GM21825 (cell line): ENCODE measurements around the gene HTR2B.
"Not testable (repeated sequence)": the region's sequence is repeated elsewhere in the genome, so short reads cannot be mapped to it uniquely, and the experiment has no call there.

ENCODE experiments used
- ATAC-seq: cut with Tn5 transposase; IDR thresholded peaks from one replicate; pipeline ENCODE4 v1.9.1; 2021; ENCODE audit warnings: mild to moderate bottlenecking, moderate library complexity; ENCODE audit not compliant: unreplicated experiment

HTR2B gene

DNA sequence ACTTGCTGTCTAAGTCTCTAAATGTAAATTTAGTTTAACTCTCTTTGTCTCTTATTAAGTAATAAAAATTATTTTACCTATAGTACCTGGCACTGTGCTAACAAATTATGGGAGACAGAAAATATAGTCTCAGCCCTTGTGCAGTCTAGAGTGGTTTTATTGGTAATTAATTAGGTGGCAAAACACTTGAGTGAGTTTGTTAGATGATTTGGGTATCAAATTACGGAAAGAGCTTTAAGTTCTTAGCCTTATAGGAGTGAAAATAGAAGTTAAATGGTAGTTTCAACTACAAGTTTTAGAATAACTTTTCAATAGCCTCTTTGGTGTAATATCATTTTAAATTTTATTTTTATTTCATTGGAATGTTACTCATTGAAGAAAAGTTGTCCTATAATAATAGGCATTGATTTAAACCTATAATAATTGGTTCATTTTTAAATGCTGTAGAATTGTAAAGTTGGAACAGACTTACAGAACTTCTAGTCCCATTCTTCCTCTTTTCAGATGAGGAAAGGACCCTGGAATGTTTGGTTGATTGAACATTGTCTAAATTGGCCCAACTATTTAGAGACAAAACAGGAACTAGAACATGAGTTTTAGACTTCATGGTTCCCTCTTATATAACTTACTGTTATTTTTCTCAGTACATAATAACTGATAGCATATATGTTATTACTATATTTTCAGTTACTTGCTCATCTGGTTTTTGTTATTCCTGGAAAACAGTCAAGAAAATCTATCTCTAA lies 10.2 kb upstream of the HTR2B start:
- no peak for ATAC-seq

DNA sequence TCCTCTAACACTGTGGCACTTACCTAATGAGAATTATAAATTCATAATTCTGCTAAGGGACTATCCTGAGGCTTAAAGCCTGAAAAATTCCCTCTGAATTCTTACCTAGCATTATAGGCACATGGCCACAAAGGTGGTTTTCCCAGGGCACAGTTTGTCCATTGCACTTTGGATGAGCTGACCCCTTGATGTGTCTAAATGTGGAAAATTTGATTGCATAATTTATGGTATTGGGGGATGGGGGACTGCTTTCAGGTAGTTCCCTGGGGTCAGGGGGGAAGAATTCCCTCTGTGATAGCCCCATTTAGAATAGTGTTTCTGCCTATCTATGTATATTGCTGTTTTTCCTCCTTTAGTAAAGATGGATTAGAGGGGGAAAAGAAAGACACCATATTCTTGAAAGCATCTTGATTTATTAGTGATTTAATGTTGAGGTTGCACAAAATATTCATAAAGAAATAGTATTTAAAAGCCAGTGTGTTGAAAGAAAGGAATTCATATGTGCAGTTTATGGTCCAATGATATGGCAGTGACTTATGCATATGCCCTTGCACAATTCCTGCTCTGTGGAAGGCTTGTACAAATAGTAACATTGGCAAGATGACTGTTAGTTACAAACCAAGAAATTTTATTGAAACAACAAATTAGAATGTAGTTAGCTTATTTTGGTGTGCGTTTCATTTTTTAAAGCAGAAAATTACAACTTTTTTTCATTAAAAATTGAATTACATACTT lies 8.7 kb upstream of the HTR2B start:
- ATAC-seq: no peak

DNA sequence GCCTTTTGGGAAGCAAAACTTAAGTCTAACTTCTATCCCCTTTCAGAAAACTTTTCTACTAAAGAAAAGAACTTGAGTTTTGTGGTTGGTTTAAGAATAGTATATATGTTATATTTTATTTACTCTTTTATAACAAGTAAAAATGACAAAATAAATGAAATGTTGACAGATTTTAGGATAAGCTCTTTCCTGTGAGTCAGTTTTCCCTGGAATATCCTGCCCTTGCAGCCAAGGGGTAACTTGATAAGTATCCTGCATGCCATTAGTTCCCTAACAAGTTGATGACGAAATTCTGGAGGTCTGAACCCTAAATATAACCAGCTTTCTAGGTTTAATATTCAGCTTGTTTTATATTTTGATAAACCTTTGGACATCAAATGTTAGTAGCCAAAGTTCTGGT lies 7.3 kb upstream of the HTR2B start:
- no peak for ATAC-seq

GRCh38 chr2:231130336-231131056 lies 5.7 kb upstream of the HTR2B start:
- no peak for ATAC-seq

DNA sequence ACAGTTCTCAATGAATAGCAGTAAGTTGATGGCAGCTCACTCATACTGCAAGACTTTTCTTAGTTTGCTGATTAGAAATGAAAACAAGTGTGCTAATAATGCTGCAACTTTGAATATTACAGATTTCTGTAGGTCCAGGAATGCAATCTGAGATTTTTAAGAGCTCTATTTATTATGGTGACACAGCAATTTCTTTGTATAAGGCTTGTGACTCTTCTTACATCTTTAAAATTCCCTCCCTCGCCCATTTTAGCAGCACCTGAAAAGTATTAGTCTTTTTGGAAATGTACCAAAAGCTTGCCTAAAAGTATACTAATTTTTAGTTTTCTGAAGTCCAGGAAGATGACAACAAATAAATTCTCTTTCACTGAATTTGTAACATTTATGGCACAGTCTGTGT lies 4.4 kb upstream of the HTR2B start:
- no peak for ATAC-seq

DNA sequence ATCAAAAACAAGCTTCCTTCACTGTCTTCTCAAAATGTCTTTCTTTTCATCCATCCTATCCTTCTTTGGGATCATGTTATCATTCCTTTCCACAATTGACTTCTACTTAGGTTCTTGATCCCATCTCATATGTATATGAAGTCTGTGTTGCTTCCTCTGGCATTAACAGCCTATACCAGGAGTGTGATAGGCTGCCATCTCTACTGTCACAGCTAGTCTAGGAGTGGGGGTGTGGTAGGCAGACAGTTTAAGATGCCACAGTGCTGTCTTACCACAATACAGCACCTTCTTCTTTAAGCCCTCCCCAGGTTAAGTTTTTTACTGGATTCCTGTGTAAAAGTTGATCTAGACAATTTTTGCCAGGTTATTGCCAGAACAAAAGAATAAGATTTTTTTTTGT lies 3.7 kb upstream of the HTR2B start:
- no peak for ATAC-seq

- no peak for ATAC-seq
These were observed 3.1 kb upstream of the HTR2B start for GRCh38 chr2:231127936-231128335.

DNA sequence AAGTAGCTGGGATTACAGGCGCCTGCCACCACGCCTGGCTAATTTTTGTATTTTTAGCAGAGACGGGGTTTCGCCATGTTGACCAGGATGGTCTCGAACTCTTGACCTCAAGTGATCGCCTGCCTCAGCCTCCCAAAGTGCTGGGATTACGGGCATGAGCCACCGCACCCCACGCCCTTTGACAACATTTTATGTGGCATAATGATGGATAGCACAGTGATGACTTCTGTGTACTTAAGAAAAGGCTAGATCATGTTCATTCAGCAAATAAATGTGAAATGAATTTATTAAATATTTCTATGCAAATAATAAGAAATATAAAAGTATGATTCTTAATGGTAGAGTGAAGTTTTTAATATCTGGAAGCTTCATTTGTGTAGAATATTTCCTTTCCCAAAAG lies 2.6 kb upstream of the HTR2B start:
- no peak for ATAC-seq

- ATAC-seq: no peak
These were observed 1.3 kb upstream of the HTR2B start for GRCh38 chr2:231126123-231126522.

DNA sequence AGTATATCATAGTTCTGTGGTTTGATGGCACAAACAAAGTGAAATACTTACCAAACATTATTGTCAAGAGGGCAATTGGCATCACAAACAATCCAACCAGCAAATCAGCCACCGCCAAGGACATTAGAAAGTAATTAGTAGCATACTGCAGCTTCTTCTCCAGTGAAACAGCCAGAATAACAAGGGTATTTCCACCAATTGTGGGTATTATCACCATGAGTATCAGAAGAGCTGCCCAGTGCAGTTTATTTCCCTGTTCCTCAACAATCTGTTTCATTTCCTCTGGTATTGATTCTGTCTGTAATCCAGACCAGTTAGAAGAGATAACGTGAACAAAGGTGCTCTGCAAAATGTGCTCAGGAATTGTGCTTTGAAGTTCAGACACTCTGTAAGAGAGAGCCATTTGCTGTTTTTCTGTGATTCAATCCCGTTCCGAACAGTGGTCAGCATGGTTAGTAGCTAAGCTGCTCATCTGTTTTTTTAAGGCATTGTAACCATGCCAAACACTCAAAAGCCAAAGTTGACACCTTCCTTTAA lies 1.4 kb downstream of the HTR2B start:
- ATAC-seq: no peak

GRCh38 chr2:231118614-231118942 lies 6.3 kb downstream of the HTR2B start:
- no peak for ATAC-seq

GRCh38 chr2:231117922-231118613 lies 6.8 kb downstream of the HTR2B start:
- no peak for ATAC-seq

GRCh38 chr2:231117148-231117547 lies 7.7 kb downstream of the HTR2B start:
- ATAC-seq: no peak

- ATAC-seq: no peak
These were observed 9.2 kb downstream of the HTR2B start for GRCh38 chr2:231115651-231116050.

DNA sequence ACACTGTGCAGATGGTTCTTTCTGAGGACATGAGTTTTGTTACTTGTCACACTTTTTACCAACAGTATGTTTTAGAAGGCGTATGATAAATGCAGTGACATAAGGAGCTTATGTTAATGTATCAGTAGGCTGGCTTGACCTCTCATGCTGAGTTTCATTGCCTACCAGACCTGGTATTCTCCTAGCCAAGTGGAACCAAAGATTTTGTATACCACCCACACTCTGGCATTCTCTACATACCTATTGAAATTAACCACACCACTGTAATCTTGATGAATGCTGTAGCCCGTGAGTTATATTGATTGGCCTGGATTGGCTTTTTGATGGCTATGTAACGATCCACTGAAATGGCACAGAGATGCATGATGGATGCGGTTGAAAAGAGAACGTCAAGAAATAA lies 11.4 kb downstream of the HTR2B start:
- no peak for ATAC-seq

- ATAC-seq: no peak
These were observed 12.9 kb downstream of the HTR2B start for GRCh38 chr2:231111987-231112386.

- ATAC-seq: no peak
These were observed 14.3 kb downstream of the HTR2B start for GRCh38 chr2:231110551-231110950.

GRCh38 chr2:231104115-231104713 lies 20.6 kb downstream of the HTR2B start:
- no peak for ATAC-seq

GRCh38 chr2:231102772-231103171 lies 22.1 kb downstream of the HTR2B start:
- no peak for ATAC-seq

DNA sequence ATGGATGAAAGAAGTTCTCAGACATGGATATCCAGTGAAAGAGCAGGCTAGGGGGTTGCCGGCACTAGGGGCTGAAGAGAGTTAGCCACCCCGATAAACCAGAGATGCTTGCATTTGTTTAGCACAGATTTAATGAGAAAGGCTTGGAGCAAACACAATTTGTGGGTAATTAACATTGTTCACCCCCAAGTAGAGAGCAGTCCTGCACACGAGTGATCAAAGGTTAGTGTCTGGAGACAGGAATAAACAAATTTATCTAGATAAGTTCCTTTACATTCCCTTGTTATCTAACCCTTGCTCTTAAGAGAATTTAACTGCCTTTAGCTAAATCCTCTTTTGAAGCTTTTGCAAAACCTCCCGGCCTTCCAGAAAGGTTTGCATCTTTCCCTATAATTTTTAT lies 23.9 kb downstream of the HTR2B start:
- no peak for ATAC-seq

GRCh38 chr2:231100321-231100720 lies 24.5 kb downstream of the HTR2B start:
- not testable (repeated sequence) for ATAC-seq
